ENCODE data around the gene CLCNKB. TPM values are rescaled to one million over a fixed set of nuclear protein-coding genes. Genes with fewer than 3 reads are reported as not detected.
A peak's percentile ranks its signal among the peaks of the same experiment; 100 is the strongest.
"Not testable (repeated sequence)": the region's sequence is repeated elsewhere in the genome, so short reads cannot be mapped to it uniquely, and the experiment has no call there.

Gene CLCNKB
- total RNA-seq, 4 donors from 2014 or later = 7.1 to 42.2 (median 15.4) TPM

GRCh38 chr1:16021681-16022080 lies 21.9 kb upstream of the CLCNKB start, which contains the start of gene CLCNKA:
Gene CLCNKA (plus strand): TSS chr1:16022036. CDS start chr1:16022620, 584 bp downstream.
- Histone ChIP-seq H3K36me3 (no peaks in the 10 kb centered on the region), H3K9me3 (no peaks in the 10 kb centered on the region), H3K4me3 (replicated peaks in 1 of 3) (no peak within 1 kb of the TSS), H3K27ac (peak within 1 kb of the TSS in 2 of 3 donors; percentile 5 to 33), H3K4me1 (peaks cover 42% of the 10 kb centered on the region in 2 donors), H3K27me3 (no peaks in the 10 kb centered on the region)
- peak; percentile 88 to 91 for DNase-seq
- TF ChIP-seq POLR2A (IDR thresholded peaks at IDR 0.05) (peak in 1 of 2 donors; percentile 43), CTCF (IDR thresholded peaks at IDR 0.05) (no peak)
- intact Hi-C loops (cut with DNase I) = no loop called here
- 30 to 41% methylated on average over 6 of the region's 6 CpGs for WGBS, 2 donors

GRCh38 chr1:16022393-16022792 lies 21.2 kb upstream of the CLCNKB start:
- TF ChIP-seq POLR2A (IDR thresholded peaks at IDR 0.05) (no peak), CTCF (IDR thresholded peaks at IDR 0.05) (no peak)
- Histone ChIP-seq H3K4me1 (peaks cover 41 to 47% of the 10 kb centered on the region in 2 donors), H3K27me3 (no peaks in the 10 kb centered on the region), H3K4me3 (replicated peaks in 1 of 3) (no peak overlapping the region), H3K9me3 (no peaks in the 10 kb centered on the region), H3K27ac (peak overlapping the region in 1 of 3 donors; percentile 5), H3K36me3 (no peaks in the 10 kb centered on the region)
- 80 to 84% methylated on average over 11 of the region's 11 CpGs for WGBS, 2 donors
- intact Hi-C loops (cut with DNase I) = no loop called here
- no peak for DNase-seq

GRCh38 chr1:16023050-16023653 lies 20.4 kb upstream of the CLCNKB start:
- intact Hi-C loops (cut with DNase I) = no loop called here
- TF ChIP-seq POLR2A (IDR thresholded peaks at IDR 0.05) (no peak), CTCF (IDR thresholded peaks at IDR 0.05) (no peak)
- H3K9me3 ChIP-seq = no peaks in the 10 kb centered on the region
- no peak overlapping the region for H3K27ac ChIP-seq
- WGBS, 2 donors = 82 to 84% methylated on average over 4 to 6 of the region's 7 CpGs
- H3K27me3 ChIP-seq = no peaks in the 10 kb centered on the region
- DNase-seq = no peak
- H3K4me1 ChIP-seq = peaks cover 33 to 40% of the 10 kb centered on the region in 2 donors
- no peak overlapping the region for H3K4me3 ChIP-seq (replicated peaks in 1 of 3)
- no peaks in the 10 kb centered on the region for H3K36me3 ChIP-seq

GRCh38 chr1:16026302-16026701 lies 17.3 kb upstream of the CLCNKB start:
- DNase-seq; intact Hi-C loops (cut with DNase I); H3K4me3 ChIP-seq (replicated peaks in 1 of 3); H3K36me3 ChIP-seq; H3K27me3 ChIP-seq; H3K9me3 ChIP-seq; H3K27ac ChIP-seq: not testable (repeated sequence)
- peaks cover 16 to 17% of the 10 kb centered on the region in 2 donors for H3K4me1 ChIP-seq
- WGBS, 2 donors = 20 to 53% methylated on average over 2 to 3 of the region's 10 CpGs

- DNase-seq = peak; percentile 57 to 66
- Histone ChIP-seq H3K4me3 (replicated peaks in 1 of 3) (no peak overlapping the region), H3K9me3 (no peaks in the 10 kb centered on the region), H3K4me1 (peaks cover 11% of the 10 kb centered on the region in 2 donors), H3K27me3 (no peaks in the 10 kb centered on the region), H3K27ac (no peak overlapping the region), H3K36me3 (no peaks in the 10 kb centered on the region)
- TF ChIP-seq CTCF (IDR thresholded peaks at IDR 0.05) (no peak), POLR2A (IDR thresholded peaks at IDR 0.05) (no peak)
- intact Hi-C loops (cut with DNase I) = no loop called here
- WGBS, 2 donors = 14 to 29% methylated on average over 10 to 24 of the region's 33 CpGs
These were observed 16.7 kb upstream of the CLCNKB start for GRCh38 chr1:16026723-16027484.
